BJ (cell line): ENCODE measurements around the gene AGPAT3. TPM values are rescaled to one million over a fixed set of nuclear protein-coding genes. Genes with fewer than 3 reads are reported as not detected.

Experiments
- CTCF ChIA-PET: fragments of 350-600 bp; formaldehyde crosslinking; extraction: SDS; loops from one replicate; lab custom pipeline; 2021; ENCODE audit warnings: antibody characterized with exemption, inconsistent platforms; lab: Yijun Ruan, JAX
- POLR2A ChIA-PET: fragments of 300-600 bp; sonication (Branson Sonifier 250); formaldehyde crosslinking; extraction: SDS; loops from one replicate; lab custom pipeline; 2021; ENCODE audit warnings: antibody characterized with exemption; lab: Charles Lee
- DNase-seq: peaks from one replicate; pipeline ENCODE4 v3.0.0-alpha.2; 2011; ENCODE audit warnings: low read depth
- H3K27me3 ChIP-seq: 2 replicates; pipeline ENCODE4 v1.6.0; 2011; ENCODE audit warnings: low read length; ENCODE audit not compliant: control insufficient read depth, insufficient read depth
- H3K36me3 ChIP-seq: 2 replicates; pipeline ENCODE4 v1.5.1; 2011; ENCODE audit warnings: low read length; ENCODE audit not compliant: control insufficient read depth, insufficient read depth
- H3K4me3 ChIP-seq: 2 replicates; pipeline ENCODE4 v1.5.1; 2011; ENCODE audit warnings: low read depth, mild to moderate bottlenecking, control low read depth, low read length
- CTCF ChIP-seq: IDR thresholded peaks from 2 replicates; pipeline ENCODE4 v1.5.1; 2011; ENCODE audit warnings: low read depth, mild to moderate bottlenecking, control low read depth, inconsistent platforms, low read length, moderate library complexity; ENCODE audit not compliant: insufficient read depth
- polyA plus RNA-seq: library from polyadenylated mRNA; depleted of rRNA; stranded (reverse); fragments of >200 nt; gene quantifications from 2 replicates; pipeline ENCODE4 v1.2.3, GENCODE V29; 2011

The AGPAT3 gene
- polyA plus RNA-seq, 1 experiment, result 68.5 TPM

GRCh38 chr21:43902441-43902840, 37.4 kb downstream of the AGPAT3 start:
- Histone ChIP-seq H3K36me3 (peaks cover 15% of the 10 kb centered on the region), H3K27me3 (no peaks in the 10 kb centered on the region), H3K4me3 (no peak overlapping the region)
- CTCF ChIA-PET, result no interaction called here
- no peak for TF ChIP-seq CTCF
- no peak for DNase-seq
- POLR2A ChIA-PET, result no interaction called here

GRCh38 chr21:43903451-43904091, 38.5 kb downstream of the AGPAT3 start:
- ChIA-PET POLR2A (no interaction called here), CTCF (interaction anchor here (1.3 kb wide), 1 partner anchor 15 kb away, joined by 4 read pairs; no protein-coding TSS in a partner anchor)
- H3K27me3 ChIP-seq, result no peaks in the 10 kb centered on the region
- H3K4me3 ChIP-seq, result no peak overlapping the region
- no peak for TF ChIP-seq CTCF
- DNase-seq, result no peak
- H3K36me3 ChIP-seq, result peaks cover 16% of the 10 kb centered on the region

- no peaks in the 10 kb centered on the region for H3K27me3 ChIP-seq
- ChIA-PET CTCF (interaction anchor here (0.9 to 1.3 kb wide), 2 partner anchors 12 to 14 kb away, joined by 3 to 4 read pairs; no protein-coding TSS in a partner anchor), POLR2A (no interaction called here)
Observed at GRCh38 chr21:43904331-43904781, 39.3 kb downstream of the AGPAT3 start.

GRCh38 chr21:43905726-43906455, 40.9 kb downstream of the AGPAT3 start:
- no peaks in the 10 kb centered on the region for H3K27me3 ChIP-seq
- no peak for TF ChIP-seq CTCF
- DNase-seq, result no peak
- H3K4me3 ChIP-seq, result no peak overlapping the region
- ChIA-PET CTCF (interaction anchor here (1.2 kb wide), 1 partner anchor 9 kb away, joined by 3 read pairs; no protein-coding TSS in a partner anchor), POLR2A (no interaction called here)
- H3K36me3 ChIP-seq, result peaks cover 10% of the 10 kb centered on the region

More at GRCh38 chr21:43904331-43904781, 39.3 kb downstream of the AGPAT3 start:
- Histone ChIP-seq H3K4me3 (no peak overlapping the region), H3K36me3 (peaks cover 16% of the 10 kb centered on the region)
- DNase-seq, result no peak
- no peak for TF ChIP-seq CTCF
